ENCODE measurements around the gene GALNTL6. TPM values are rescaled to one million over a fixed set of nuclear protein-coding genes. Genes with fewer than 3 reads are reported as not detected.

GALNTL6 gene
- total RNA-seq, 8 experiments from 2014 or later: 2.4 to 22.2 (median 14.2) TPM

DNA sequence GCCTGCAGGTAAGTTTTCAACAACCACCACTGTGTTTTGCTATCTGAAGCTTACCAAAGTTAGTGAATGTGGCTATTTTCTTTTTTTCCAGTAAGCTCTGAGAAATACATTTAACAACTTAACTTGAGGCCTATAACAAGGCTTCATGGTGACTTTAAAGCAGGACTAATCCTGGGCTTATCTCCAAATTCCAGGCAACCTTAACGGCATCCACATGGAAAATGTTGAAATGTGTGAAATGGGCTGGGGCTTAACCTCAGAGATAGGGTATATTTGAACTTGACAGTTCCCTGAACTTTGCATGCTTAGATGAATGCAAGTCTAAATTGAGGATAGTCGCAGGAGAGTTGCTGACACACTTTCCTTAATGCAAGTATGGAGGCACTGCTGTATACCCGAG is 539.2 kb downstream of the GALNTL6 start:
- Histone ChIP-seq H3K4me1 (replicated peaks in 1 of 2) (no peaks in the 10 kb centered on the region), H3K4me3 (no peak overlapping the region), H3K27ac (no peak overlapping the region)
- no peak for ATAC-seq (replicated peaks in 6 of 8)
- in situ Hi-C loops (cut with MboI; ENCODE audit: low pct_unique_long_range_greater_than_20kb in 2 of 9, low sequenced_read_pairs in 9 of 9, unreplicated experiment in 9 of 9): no loop called here
- WGBS, 10 experiments: 0 to 100% (median 67%) methylated on average over 1 to 3 of the region's 3 CpGs; no CpG with 5 or more reads in 1 of the 10 experiments

DNA sequence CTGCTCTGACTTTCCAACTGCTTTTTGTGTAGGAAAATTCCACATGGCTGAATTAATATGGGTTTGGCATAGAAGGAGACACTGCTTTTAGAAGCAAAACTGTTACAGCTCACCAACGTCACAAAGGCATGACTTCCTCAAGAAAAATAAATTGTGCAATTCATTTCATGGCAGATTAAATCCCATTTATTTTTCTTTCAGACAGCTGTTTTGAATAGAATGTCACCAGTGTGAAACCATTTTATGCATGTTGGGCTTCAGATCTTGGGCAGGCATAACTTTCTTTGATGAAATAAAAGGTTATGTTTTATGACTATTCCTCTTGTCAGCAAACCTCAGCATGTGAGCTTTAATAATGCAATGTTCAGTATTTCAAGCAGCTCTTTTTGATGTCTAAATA is 542.8 kb downstream of the GALNTL6 start:
- ATAC-seq (replicated peaks in 6 of 8): peak in 2 of 8 experiments; percentile 41 to 83
- Histone ChIP-seq H3K27ac (no peak overlapping the region), H3K4me3 (no peak overlapping the region), H3K4me1 (replicated peaks in 1 of 2) (no peaks in the 10 kb centered on the region)
- in situ Hi-C loops (cut with MboI; ENCODE audit: low pct_unique_long_range_greater_than_20kb in 2 of 9, low sequenced_read_pairs in 9 of 9, unreplicated experiment in 9 of 9): no loop called here
- 0 to 64% (median 38%) methylated on average over 1 of the region's 1 CpG; no CpG with 5 or more reads in 3 of the 10 experiments for WGBS, 10 experiments

DNA sequence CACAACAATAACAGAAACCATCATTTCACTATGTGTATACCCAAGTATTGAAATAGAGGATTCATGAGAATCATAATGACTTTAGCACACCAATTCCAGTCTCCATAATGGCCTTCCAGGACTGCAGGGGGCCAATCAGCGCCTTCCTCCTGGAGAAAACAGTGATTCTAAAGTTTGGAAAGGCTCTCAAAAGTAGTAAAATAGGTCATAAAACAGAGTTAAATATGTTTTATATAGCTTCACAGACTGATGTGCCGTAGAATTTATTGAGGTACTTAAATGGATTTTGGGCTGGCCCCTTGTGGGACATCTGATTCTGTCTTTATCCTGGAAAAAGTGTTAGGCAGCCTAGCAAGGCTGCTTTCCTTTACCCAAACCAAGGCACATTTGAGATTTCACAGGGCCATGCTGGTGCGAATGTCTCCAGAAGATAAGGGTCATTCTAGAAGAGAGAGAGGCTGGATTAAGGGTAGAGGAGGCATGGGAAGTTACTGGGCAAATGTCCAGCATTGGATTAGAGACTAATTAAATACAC is 543.9 kb downstream of the GALNTL6 start:
- in situ Hi-C loops (cut with MboI; ENCODE audit: low pct_unique_long_range_greater_than_20kb in 2 of 9, low sequenced_read_pairs in 9 of 9, unreplicated experiment in 9 of 9): no loop called here
- ATAC-seq (replicated peaks in 6 of 8): no peak
- Histone ChIP-seq H3K4me1 (replicated peaks in 1 of 2) (no peaks in the 10 kb centered on the region), H3K27ac (no peak overlapping the region), H3K4me3 (no peak overlapping the region)
- 7 to 100% (median 72%) methylated on average over 1 to 3 of the region's 3 CpGs; no CpG with 5 or more reads in 2 of the 10 experiments for WGBS, 10 experiments

DNA sequence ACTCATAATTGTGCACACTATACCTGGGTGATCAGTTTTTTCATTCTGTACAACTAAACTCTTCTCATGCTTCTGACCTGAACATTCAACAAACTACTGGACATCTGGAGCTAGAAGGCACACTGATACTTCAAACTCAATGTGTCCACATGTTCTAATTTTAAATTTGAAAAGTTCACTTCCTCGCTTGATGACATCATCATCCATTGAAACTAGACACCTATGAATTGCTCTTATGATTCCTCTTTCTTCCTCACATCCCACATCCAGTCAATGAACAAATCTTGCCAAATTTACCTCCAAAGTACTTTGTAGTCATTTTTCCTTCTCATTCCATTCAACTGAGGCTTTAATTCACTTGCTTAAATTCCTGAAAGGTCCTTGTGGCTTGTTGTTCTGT is 549.4 kb downstream of the GALNTL6 start:
- WGBS, 10 experiments: 0 to 100% (median 80%) methylated on average over 1 of the region's 1 CpG
- no peak overlapping the region for H3K4me3 ChIP-seq
- in situ Hi-C loops (cut with MboI; ENCODE audit: low pct_unique_long_range_greater_than_20kb in 2 of 9, low sequenced_read_pairs in 9 of 9, unreplicated experiment in 9 of 9): no loop called here
- ATAC-seq (replicated peaks in 6 of 8): no peak
- no peaks in the 10 kb centered on the region for H3K4me1 ChIP-seq (replicated peaks in 1 of 2)
- no peak overlapping the region for H3K27ac ChIP-seq

DNA sequence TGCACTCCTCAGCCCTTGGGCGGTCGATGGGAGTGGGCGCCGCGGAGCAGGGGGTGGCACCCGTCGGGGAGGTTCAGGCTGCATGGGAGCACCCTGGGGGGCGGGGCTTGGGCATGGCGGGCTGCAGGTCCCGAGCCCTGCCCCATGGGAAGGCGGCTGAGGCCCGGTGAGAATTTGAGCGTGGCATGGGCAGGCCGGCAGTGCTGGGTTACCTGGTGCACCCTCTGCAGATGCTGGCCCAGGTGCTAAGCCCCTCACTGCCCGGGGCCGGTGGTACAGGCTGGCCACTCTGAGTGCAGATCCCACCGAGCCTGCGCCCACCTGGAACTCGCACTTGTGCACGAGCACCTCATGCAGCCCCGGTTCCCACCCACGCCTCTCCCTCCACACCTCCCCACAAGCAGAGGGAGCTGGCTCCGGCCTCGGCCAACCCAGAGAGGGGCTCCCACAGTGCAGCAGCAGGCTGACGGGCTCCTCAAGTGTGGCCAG is 556.3 kb downstream of the GALNTL6 start:
- no peak overlapping the region for H3K27ac ChIP-seq
- no peak overlapping the region for H3K4me3 ChIP-seq
- H3K4me1 ChIP-seq (replicated peaks in 1 of 2): no peaks in the 10 kb centered on the region
- ATAC-seq (replicated peaks in 6 of 8): no peak
- WGBS, 10 experiments: 90 to 93% methylated on average over 4 to 5 of the region's 25 CpGs; no CpG with 5 or more reads in 8 of the 10 experiments
- in situ Hi-C loops (cut with MboI; ENCODE audit: low pct_unique_long_range_greater_than_20kb in 2 of 9, low sequenced_read_pairs in 9 of 9, unreplicated experiment in 9 of 9): no loop called here

DNA sequence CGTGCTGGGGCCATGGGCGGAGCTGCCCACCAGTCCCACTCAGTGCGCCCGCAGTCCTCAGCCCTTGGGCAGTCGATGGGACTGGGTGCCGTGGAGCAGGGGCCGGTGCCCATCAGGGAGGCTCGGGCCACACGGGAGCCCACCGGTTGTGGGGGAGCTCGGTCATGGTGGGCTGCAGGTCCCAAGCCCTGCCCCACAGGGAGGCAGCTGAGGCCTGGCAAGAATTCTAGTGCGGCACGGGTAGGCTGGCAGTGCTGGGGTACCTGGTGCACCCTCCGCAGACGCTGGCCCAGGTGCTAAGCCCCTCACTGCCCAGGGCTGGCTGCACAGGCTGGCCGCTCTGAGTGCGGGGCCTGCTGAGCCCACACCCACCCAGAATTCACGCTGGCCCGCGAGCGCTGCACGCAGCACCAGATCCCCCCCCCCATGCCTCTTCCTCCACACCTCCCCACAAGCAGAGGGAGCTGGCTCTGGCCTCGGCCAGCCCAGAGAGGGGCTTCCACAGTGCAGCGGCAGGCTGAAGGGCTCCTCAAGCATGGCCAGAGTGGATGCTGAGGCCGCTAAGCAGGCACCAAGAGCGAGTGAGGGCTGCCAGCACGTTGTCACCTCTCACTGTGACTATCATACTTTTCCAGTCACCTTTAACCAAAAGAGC is 564.4 kb downstream of the GALNTL6 start:
- WGBS, 10 experiments: 97% methylated on average over 5 of the region's 27 CpGs; no CpG with 5 or more reads in 9 of the 10 experiments
- Histone ChIP-seq H3K27ac (no peak overlapping the region), H3K4me1 (replicated peaks in 1 of 2) (no peaks in the 10 kb centered on the region), H3K4me3 (no peak overlapping the region)
- in situ Hi-C loops (cut with MboI; ENCODE audit: low pct_unique_long_range_greater_than_20kb in 2 of 9, low sequenced_read_pairs in 9 of 9, unreplicated experiment in 9 of 9): no loop called here
- no peak for ATAC-seq (replicated peaks in 6 of 8)

DNA sequence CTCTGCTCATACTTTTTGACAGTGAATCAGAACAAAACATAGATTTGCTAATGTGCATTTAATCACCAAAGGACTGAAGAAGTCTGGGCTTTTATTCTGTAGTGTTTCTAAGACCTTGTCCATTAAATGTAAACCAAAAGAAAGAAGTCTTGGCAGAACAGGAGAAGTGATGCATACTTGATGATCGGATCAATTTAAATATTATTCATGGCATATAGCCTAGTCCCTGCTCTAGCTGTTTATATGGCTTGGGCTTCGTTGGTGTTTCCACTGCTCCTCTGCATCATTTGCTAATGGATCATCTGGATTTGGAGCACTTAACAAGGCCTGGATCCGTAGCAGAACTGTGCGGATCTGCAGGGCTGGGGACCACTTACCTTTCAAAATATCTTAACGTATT is 566.6 kb downstream of the GALNTL6 start:
- Histone ChIP-seq H3K4me3 (no peak overlapping the region), H3K4me1 (replicated peaks in 1 of 2) (no peaks in the 10 kb centered on the region), H3K27ac (no peak overlapping the region)
- in situ Hi-C loops (cut with MboI; ENCODE audit: low pct_unique_long_range_greater_than_20kb in 2 of 9, low sequenced_read_pairs in 9 of 9, unreplicated experiment in 9 of 9): no loop called here
- peak in 2 of 8 experiments; percentile 26 to 90 for ATAC-seq (replicated peaks in 6 of 8)
- 27 to 100% (median 84%) methylated on average over 1 to 5 of the region's 5 CpGs; no CpG with 5 or more reads in 2 of the 10 experiments for WGBS, 10 experiments

DNA sequence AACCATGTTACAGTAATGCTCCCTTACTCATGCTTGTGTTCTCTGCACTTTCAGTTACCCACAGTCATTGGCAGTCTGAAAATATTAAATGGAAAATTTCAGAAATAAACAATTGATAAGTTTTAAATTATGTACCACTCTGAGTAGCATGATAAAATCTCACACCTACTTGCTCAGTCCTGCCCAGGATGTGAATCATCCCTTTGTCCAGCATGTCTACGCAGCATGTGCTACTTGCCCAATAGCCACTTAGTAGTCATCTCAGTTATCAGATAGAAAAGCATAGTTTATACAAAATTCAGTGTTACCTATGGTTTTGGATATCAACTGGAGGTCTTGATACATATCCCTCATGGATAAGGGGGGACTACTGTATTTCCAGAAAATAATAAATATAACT is 577.1 kb downstream of the GALNTL6 start:
- Histone ChIP-seq H3K4me3 (no peak overlapping the region), H3K4me1 (replicated peaks in 1 of 2) (no peaks in the 10 kb centered on the region), H3K27ac (no peak overlapping the region)
- WGBS, 10 experiments: 80 to 100% (median 100%) methylated on average over 1 of the region's 1 CpG; no CpG with 5 or more reads in 5 of the 10 experiments
- ATAC-seq (replicated peaks in 6 of 8): peak in 1 of 8 experiments; percentile 50
- in situ Hi-C loops (cut with MboI; ENCODE audit: low pct_unique_long_range_greater_than_20kb in 2 of 9, low sequenced_read_pairs in 9 of 9, unreplicated experiment in 9 of 9): no loop called here

DNA sequence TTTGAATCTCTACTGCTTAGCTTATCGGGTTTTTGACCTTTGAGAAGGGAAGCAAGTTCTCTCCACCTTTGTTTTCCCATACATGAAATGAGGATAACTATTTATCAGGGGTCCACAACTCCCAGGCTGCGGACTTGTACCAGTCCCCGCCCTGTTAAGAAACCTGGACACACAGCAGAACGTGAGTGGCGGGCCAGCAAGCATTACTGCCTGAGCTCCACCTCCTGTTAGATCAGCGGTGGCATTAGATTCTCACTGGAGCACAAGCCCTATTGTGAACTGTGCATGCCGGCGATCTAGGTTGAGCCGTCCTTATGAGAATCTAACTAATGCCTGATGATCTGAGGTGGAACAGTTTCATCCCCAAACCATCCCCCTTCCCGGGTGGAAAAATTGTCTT is 579.5 kb downstream of the GALNTL6 start:
- in situ Hi-C loops (cut with MboI; ENCODE audit: low pct_unique_long_range_greater_than_20kb in 2 of 9, low sequenced_read_pairs in 9 of 9, unreplicated experiment in 9 of 9): no loop called here
- H3K4me3 ChIP-seq: no peak overlapping the region
- no peaks in the 10 kb centered on the region for H3K4me1 ChIP-seq (replicated peaks in 1 of 2)
- no peak overlapping the region for H3K27ac ChIP-seq
- WGBS, 10 experiments: 20 to 100% (median 75%) methylated on average over 1 to 9 of the region's 10 CpGs; no CpG with 5 or more reads in 3 of the 10 experiments
- ATAC-seq (replicated peaks in 6 of 8): no peak

DNA sequence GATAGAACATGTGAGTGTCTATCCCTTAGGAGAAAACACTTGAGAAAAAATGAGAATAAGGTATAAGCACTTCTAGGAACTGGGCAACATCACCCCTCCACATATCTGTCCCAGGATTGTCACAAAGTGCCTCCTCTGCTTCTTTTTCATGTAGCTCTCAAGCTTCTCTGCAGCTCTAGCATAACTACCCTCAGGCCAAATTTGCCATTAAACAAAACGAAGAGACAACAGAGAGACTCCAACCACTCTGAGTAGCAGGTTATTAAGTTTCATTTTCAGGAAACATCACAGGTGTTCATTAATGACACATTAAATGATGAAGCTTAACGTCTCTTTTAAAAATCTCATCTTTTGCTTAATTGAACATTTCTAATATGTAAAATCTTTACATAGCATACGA is 580.0 kb downstream of the GALNTL6 start:
- in situ Hi-C loops (cut with MboI; ENCODE audit: low pct_unique_long_range_greater_than_20kb in 2 of 9, low sequenced_read_pairs in 9 of 9, unreplicated experiment in 9 of 9): no loop called here
- WGBS, 10 experiments: 5 to 89% (median 72%) methylated on average over 1 to 3 of the region's 3 CpGs
- Histone ChIP-seq H3K4me1 (replicated peaks in 1 of 2) (no peaks in the 10 kb centered on the region), H3K4me3 (no peak overlapping the region), H3K27ac (no peak overlapping the region)
- no peak for ATAC-seq (replicated peaks in 6 of 8)

DNA sequence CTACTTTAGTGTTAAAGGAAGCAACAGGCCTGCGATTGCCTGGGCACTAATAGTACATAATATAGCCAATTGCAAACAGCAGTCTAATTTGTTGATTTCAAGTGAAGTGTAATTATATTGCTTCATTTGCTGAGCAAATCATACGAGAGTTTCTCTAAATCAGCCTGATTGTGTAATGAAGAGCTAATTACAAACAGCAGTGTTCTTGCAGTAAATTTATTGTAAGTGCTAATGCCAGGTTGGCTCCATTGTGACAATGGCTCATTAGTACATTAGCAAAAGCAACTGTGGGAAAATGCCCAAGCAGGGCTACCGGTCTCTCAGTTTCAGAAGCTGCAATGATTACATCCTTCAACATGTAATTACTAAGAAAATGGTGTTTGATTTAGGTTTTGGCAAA is 591.5 kb downstream of the GALNTL6 start:
- Histone ChIP-seq H3K27ac (no peak overlapping the region), H3K4me3 (no peak overlapping the region), H3K4me1 (replicated peaks in 1 of 2) (no peaks in the 10 kb centered on the region)
- ATAC-seq (replicated peaks in 6 of 8): no peak
- 11 to 100% (median 86%) methylated on average over 1 to 3 of the region's 3 CpGs; no CpG with 5 or more reads in 2 of the 10 experiments for WGBS, 10 experiments
- in situ Hi-C loops (cut with MboI; ENCODE audit: low pct_unique_long_range_greater_than_20kb in 2 of 9, low sequenced_read_pairs in 9 of 9, unreplicated experiment in 9 of 9): no loop called here

DNA sequence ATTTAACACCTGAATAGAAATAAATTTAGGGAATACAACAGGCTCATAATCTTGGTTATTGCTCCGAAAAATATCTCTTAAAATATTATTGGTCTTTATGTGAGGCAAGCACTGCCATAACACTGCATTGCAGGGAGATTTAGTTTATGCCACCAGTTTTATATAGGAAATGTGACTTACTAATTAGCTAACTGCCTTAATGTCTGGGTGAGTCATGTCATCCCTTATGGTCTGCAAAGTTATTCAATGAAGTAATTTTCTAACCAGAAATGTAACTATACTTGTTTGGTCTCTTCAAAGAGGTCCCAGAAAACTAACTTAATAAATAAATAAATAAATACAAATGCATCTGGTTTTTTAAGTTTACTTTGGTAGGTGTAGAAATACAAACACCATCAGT is 597.2 kb downstream of the GALNTL6 start:
- Histone ChIP-seq H3K27ac (no peak overlapping the region), H3K4me1 (replicated peaks in 1 of 2) (no peaks in the 10 kb centered on the region), H3K4me3 (no peak overlapping the region)
- in situ Hi-C loops (cut with MboI; ENCODE audit: low pct_unique_long_range_greater_than_20kb in 2 of 9, low sequenced_read_pairs in 9 of 9, unreplicated experiment in 9 of 9): no loop called here
- peak in 2 of 8 experiments; percentile 23 to 50 for ATAC-seq (replicated peaks in 6 of 8)
- 0 to 100% (median 85%) methylated on average over 1 of the region's 1 CpG; no CpG with 5 or more reads in 2 of the 10 experiments for WGBS, 10 experiments

DNA sequence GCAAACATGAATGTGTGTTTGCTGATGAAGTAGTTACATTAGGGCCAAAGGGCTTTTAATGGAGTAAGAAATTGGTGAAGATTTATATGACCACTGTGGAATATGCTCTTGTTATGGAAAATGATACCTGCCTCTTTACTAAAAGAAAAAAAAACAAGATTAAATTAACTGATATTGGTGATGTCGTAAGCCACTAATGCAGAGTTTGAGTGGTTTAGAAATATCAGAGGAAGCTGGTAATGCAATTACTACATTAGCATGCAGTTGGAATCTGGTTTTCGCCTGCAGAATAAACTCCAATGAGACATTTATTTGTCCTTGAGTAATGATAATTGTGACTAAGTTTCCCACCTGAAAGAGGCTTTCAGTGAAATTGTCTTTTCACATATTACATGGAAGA is 597.9 kb downstream of the GALNTL6 start:
- ATAC-seq (replicated peaks in 6 of 8): peak in 5 of 8 experiments; percentile 47 to 91 (median 89)
- H3K4me1 ChIP-seq (replicated peaks in 1 of 2): no peaks in the 10 kb centered on the region
- no peak overlapping the region for H3K4me3 ChIP-seq
- in situ Hi-C loops (cut with MboI; ENCODE audit: low pct_unique_long_range_greater_than_20kb in 2 of 9, low sequenced_read_pairs in 9 of 9, unreplicated experiment in 9 of 9): no loop called here
- no peak overlapping the region for H3K27ac ChIP-seq
- 44 to 100% (median 88%) methylated on average over 1 to 2 of the region's 2 CpGs; no CpG with 5 or more reads in 1 of the 10 experiments for WGBS, 10 experiments

Data from motor neuron (in vitro differentiated cells).